ENCODE measurements around the gene XYLT2.
"Not testable (repeated sequence)": the region's sequence is repeated elsewhere in the genome, so short reads cannot be mapped to it uniquely, and the experiment has no call there.

Gene XYLT2

DNA sequence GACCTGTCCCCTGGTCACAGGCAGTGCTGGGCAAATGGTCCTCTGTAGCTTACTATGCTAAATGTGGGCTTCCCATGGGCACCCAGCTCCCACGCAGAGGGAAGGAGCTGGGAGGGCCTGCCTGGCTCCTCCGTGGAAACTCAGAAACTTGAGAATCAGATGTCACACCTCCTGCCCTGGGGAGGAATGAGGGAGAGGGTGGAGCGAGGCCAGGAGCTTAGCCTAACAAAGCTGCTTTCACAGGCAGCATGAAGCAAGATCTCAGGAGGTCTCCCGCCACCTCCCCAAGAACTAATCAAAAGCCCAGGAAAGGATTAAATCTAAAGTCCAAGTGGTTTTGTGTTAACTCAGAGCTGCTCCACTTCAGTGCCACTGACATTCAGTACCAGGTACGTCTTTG, 33.6 kb upstream of the XYLT2 start:
- no peaks in the 10 kb centered on the region for H3K9me3 Mint-ChIP-seq
- H3K27ac Mint-ChIP-seq, result no peak overlapping the region
- no peaks in the 10 kb centered on the region for H3K36me3 Mint-ChIP-seq (ENCODE audit: low read depth)
- ATAC-seq (no peak), DNase-seq (no peak)
- H3K4me3 Mint-ChIP-seq, result no peak overlapping the region
- peaks cover 26% of the 10 kb centered on the region for H3K27me3 Mint-ChIP-seq
- H3K4me1 Mint-ChIP-seq, result peaks cover 42% of the 10 kb centered on the region

DNA sequence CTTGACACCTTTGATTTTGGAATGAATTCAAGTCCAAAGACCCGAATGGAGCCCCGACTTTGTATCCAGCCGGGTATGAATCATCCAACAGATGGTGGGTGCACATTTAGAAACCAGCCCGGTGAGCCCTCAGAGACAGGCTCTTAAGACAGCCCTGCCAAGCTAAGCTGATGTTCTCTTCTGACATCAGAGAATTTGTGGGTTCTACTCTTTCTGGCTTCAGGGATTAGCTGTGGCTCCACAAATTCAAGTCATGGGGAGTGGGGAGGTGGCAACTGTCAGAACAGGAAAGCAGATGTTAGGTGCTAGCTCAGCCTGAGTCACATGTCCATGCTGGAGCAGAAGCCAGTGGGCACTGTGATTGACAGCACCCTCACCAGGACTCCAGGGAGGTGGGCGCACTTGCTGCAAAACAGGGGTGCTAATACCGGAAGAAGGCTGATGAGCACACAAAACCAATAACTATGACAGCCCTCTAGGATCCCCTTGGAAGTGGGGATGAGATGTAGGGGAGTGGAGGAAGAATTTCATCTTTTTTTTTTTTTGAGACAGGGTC, 31.4 kb upstream of the XYLT2 start:
- H3K27ac Mint-ChIP-seq, result no peak overlapping the region
- no peaks in the 10 kb centered on the region for H3K36me3 Mint-ChIP-seq (ENCODE audit: low read depth)
- H3K4me3 Mint-ChIP-seq, result no peak overlapping the region

DNA sequence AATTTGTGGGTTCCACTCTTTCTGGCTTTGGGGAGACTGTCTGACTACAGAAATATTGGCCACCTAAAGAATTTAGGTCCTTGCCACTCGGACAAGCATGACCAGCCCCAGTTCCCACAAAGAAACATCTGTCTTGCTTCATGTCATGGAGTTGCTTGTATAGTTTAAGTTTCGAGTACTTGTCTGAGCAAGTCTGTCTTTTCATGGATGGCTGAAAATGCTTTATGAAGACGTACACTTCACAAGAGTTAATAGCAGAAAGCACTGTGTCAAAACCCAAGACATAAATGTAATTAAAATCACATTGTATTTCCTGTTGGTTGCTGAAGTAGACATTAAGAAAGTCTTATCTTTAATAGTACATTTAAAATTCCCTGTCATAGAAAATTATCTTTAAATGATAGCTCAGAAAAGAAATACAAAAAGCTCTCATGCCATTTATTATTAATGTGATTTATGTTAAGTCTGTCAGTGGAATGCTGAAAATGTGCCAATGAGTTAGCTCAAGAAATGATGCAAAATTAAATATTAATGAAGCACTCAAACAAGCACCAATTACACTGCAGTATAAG, 29.8 kb upstream of the XYLT2 start:
- no peak for ATAC-seq
- H3K9me3 Mint-ChIP-seq, result no peaks in the 10 kb centered on the region

More for the DNA sequence above, 31.4 kb upstream of the XYLT2 start:
- Mint-ChIP-seq H3K9me3 (no peaks in the 10 kb centered on the region), H3K4me1 (peaks cover 23% of the 10 kb centered on the region), H3K27me3 (peaks cover 19% of the 10 kb centered on the region)
- ATAC-seq, result no peak
- DNase-seq, result no peak

DNA sequence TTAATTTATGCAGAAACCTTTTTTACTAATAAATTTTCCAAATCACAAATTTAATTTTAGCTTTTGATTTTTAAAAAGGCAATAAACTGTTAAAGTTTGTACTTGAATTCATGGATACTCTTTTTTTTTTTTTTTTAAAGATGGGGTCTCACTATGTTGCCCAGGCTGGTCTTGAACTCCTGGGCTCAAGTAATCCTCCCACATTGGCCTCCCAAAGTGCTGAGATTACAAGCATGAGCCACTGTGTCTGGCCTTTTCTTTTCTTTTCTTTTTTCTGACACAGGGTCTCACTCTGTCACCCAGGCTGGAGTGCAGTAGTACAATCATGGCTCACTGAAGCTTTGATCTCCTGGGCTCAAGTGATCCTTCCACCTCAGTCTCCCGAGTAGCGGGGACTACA, 29.3 kb upstream of the XYLT2 start:
- not testable (repeated sequence) for H3K36me3 Mint-ChIP-seq (ENCODE audit: low read depth); H3K9me3 Mint-ChIP-seq; H3K4me1 Mint-ChIP-seq; DNase-seq; H3K27ac Mint-ChIP-seq; ATAC-seq; H3K4me3 Mint-ChIP-seq
- peaks cover 17% of the 10 kb centered on the region for H3K27me3 Mint-ChIP-seq

More for the DNA sequence above, 29.8 kb upstream of the XYLT2 start:
- no peak for DNase-seq
- H3K4me1 Mint-ChIP-seq, result peaks cover 7% of the 10 kb centered on the region
- no peak overlapping the region for H3K4me3 Mint-ChIP-seq
- H3K27me3 Mint-ChIP-seq, result peaks cover 17% of the 10 kb centered on the region
- no peaks in the 10 kb centered on the region for H3K36me3 Mint-ChIP-seq (ENCODE audit: low read depth)
- H3K27ac Mint-ChIP-seq, result no peak overlapping the region

DNA sequence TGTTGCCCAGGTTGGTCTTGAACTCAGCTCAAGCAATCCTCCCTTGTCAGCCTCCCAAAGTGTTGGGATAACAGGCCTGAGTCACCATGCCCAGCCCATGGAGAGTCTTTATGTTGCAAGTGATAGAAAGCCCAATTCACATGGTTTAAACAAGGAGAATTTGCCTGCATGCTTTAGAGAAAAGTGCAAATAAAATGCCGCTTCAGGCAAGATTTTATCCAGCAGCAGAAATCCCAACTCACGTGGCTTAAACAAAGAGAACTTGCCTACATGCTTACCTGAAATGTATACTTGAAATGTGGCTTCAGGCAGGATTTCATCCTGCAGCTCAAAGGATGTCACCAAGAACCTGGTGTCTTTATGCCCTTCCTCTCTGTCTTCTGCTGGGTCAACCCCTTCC, 28.8 kb upstream of the XYLT2 start:
- H3K27me3 Mint-ChIP-seq, result peaks cover 17% of the 10 kb centered on the region

DNA sequence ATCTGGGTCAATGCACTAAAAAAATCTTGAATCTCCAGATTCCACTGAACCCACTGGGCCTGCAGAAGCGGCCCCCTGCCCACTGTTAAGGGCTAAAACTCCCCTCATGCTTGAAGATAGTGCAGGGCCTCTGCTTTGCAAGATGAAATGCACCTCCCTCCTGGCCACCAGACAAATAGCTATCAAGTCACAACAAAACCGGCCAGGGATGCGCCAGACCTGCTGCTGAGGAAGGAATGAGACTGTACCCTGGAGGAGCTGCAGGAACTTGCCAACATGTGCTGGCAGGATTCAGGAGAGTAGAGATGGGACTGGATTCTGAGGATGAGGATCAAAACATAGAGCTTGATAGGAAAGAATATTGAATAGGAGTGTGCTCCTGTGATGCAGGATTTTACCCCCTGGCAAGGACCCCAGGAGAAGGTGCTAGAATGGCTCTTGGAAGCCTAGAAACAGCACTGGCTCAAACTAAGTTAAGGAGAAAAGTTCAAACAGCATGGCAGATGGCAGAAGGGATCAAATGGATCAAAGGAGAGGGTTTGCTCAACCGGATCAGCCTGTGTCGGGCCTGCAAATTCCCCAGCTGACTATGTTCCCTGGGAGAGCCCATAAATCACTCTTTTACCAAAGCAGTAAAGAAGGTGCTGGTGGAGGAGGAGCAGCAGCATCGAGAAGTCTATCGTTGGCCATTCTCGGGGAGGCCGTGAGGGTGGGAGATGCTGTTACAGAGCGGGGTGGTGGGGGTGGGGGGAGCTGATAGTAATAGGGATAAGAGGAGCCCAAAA, 27.2 kb upstream of the XYLT2 start:
- DNase-seq, result no peak
- Mint-ChIP-seq H3K27me3 (peaks cover 6% of the 10 kb centered on the region), H3K4me1 (no peaks in the 10 kb centered on the region), H3K9me3 (no peaks in the 10 kb centered on the region), H3K36me3 (ENCODE audit: low read depth) (no peaks in the 10 kb centered on the region), H3K27ac (no peak overlapping the region), H3K4me3 (no peak overlapping the region)
- no peak for ATAC-seq

More for the DNA sequence above, 28.8 kb upstream of the XYLT2 start:
- H3K27ac Mint-ChIP-seq, result no peak overlapping the region
- H3K36me3 Mint-ChIP-seq (ENCODE audit: low read depth), result no peaks in the 10 kb centered on the region
- no peak for ATAC-seq
- no peaks in the 10 kb centered on the region for H3K9me3 Mint-ChIP-seq
- H3K4me3 Mint-ChIP-seq, result no peak overlapping the region
- DNase-seq, result no peak
- H3K4me1 Mint-ChIP-seq, result no peaks in the 10 kb centered on the region

DNA sequence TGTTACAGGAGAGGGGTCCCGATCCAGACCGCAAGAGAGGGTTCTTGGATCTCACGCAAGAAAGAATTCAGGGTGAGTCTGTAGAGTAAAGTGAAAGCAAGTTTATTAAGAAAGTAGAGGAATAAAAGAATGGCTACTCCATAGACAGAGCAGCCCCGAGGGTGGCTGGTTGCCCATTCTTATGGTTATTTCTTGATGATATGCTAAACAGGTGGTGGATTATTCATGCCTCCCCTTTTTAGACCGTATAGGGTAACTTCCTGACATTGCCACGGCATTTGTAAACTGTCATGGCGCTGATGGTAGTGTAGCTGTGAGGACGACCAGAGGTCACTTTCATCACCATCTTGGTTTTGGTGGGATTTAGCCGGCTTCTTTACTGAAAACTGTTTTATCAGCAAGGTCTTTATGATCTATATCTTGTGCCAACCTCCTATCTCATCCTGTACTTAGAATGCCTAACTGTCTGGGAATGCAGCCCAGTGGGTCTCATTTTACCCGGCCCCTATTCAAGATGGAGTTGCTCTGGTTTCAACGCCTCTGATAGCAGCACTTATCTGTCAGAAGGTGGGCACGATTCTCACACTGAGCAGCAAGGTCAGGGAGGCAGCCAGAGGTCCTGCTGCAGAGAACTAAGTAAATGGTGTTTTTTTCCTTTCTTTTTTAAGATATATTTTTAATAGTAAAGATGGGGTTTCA, 26.5 kb upstream of the XYLT2 start:
- no peak for DNase-seq
- H3K36me3 Mint-ChIP-seq (ENCODE audit: low read depth), result no peaks in the 10 kb centered on the region
- peaks cover 3% of the 10 kb centered on the region for H3K27me3 Mint-ChIP-seq
- H3K4me1 Mint-ChIP-seq, result no peaks in the 10 kb centered on the region
- no peak overlapping the region for H3K4me3 Mint-ChIP-seq
- ATAC-seq, result no peak
- no peaks in the 10 kb centered on the region for H3K9me3 Mint-ChIP-seq
- H3K27ac Mint-ChIP-seq, result no peak overlapping the region

DNA sequence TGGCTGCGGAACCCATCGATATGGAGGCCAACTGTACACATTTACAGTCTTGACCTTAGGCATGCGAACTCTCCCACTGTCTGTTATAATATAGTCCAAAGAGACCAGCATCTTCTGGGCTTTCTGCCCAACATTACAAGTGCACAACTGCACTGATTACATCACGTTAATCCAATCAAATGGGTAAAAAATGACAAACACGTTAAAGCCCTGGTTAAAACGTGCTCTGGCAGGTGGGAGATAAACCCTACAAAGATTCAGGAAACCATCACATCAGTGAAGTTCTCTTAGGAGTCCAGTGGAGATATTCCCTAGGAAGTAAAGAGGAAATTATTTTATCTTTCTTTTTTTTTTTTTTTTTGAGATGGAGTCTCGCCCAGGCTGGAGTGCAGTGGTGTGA, 23.7 kb upstream of the XYLT2 start:
- DNase-seq, result no peak
- H3K27ac Mint-ChIP-seq, result no peak overlapping the region
- peaks cover 4% of the 10 kb centered on the region for H3K4me1 Mint-ChIP-seq
- no peak for ATAC-seq
- H3K36me3 Mint-ChIP-seq (ENCODE audit: low read depth), result no peaks in the 10 kb centered on the region
- no peaks in the 10 kb centered on the region for H3K27me3 Mint-ChIP-seq
- no peak overlapping the region for H3K4me3 Mint-ChIP-seq
- no peaks in the 10 kb centered on the region for H3K9me3 Mint-ChIP-seq

DNA sequence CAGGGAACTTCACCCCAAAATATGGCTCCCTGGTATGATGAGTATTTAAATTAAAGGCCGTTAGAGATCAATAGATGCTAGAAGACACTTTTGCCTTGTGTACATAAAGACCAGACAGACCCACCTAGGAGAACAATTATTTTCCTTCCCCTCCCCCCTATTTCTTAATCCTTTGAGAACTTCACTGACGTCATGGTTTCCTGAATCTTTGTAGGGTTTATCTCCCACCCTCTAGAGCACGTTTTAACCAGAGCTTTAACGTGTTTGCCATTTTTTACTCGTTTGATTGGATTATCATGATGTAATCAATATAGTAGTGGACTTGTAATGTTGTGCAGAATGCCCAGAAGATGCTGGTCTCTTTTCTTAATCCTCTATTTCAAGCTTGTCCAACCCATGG, 22.9 kb upstream of the XYLT2 start:
- H3K4me1 Mint-ChIP-seq, result peaks cover 4% of the 10 kb centered on the region
- no peak overlapping the region for H3K4me3 Mint-ChIP-seq
- no peak for DNase-seq
- H3K27ac Mint-ChIP-seq, result no peak overlapping the region
- no peak for ATAC-seq
- no peaks in the 10 kb centered on the region for H3K27me3 Mint-ChIP-seq
- H3K36me3 Mint-ChIP-seq (ENCODE audit: low read depth), result no peaks in the 10 kb centered on the region
- H3K9me3 Mint-ChIP-seq, result no peaks in the 10 kb centered on the region

DNA sequence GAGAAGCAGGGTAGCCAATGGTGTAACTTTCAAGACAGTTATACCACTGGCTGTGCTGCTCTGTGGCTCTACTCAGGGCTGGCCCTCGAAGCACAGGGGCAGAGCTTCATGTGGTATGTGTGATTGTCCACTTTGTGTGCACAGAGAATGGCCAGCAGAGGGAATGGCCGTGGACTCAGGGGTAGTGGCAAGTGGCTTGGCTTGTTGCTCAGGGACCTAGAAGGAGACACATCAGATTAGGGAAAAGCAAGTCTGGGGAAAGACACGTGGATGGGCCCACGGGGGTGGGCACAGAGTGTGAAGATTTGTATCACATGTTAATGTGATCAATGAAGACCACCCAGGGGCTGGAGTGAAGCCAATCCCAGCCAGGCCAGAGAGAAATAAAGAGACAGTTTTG, 20.0 kb upstream of the XYLT2 start:
- Mint-ChIP-seq H3K4me3 (no peak overlapping the region), H3K27ac (no peak overlapping the region), H3K4me1 (peaks cover 4% of the 10 kb centered on the region), H3K36me3 (ENCODE audit: low read depth) (no peaks in the 10 kb centered on the region), H3K27me3 (peaks cover 3% of the 10 kb centered on the region), H3K9me3 (no peaks in the 10 kb centered on the region)
- ATAC-seq (no peak), DNase-seq (no peak)

DNA sequence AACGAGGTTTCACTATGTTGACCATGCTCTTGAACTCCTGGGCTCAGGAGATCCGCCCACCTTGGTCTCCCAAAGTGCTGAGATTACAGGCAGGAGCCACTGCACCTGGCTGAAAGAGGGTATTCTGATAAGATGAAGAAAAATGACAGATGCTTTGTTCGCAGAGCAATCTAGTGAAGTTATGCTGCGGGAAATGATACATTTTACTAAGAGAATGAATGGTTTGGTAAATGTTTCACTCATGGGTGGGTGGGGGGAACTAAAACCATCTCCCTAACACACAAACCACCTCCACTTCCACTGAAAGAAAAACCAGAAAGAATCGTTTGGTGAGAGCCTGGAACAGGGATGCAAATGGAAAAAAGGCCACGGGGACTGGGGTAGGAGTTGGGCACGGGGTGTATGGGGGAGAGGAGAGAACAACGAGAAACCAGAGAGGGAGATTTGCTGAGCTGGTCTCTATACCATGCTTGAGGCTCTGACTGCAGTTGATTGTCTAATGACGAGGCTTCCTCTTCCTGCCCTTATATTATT, 19.0 kb upstream of the XYLT2 start:
- Mint-ChIP-seq H3K27me3 (peaks cover 3% of the 10 kb centered on the region), H3K36me3 (ENCODE audit: low read depth) (no peaks in the 10 kb centered on the region), H3K4me1 (peaks cover 6% of the 10 kb centered on the region), H3K4me3 (no peak overlapping the region), H3K27ac (no peak overlapping the region), H3K9me3 (no peaks in the 10 kb centered on the region)
- DNase-seq (no peak), ATAC-seq (no peak)

DNA sequence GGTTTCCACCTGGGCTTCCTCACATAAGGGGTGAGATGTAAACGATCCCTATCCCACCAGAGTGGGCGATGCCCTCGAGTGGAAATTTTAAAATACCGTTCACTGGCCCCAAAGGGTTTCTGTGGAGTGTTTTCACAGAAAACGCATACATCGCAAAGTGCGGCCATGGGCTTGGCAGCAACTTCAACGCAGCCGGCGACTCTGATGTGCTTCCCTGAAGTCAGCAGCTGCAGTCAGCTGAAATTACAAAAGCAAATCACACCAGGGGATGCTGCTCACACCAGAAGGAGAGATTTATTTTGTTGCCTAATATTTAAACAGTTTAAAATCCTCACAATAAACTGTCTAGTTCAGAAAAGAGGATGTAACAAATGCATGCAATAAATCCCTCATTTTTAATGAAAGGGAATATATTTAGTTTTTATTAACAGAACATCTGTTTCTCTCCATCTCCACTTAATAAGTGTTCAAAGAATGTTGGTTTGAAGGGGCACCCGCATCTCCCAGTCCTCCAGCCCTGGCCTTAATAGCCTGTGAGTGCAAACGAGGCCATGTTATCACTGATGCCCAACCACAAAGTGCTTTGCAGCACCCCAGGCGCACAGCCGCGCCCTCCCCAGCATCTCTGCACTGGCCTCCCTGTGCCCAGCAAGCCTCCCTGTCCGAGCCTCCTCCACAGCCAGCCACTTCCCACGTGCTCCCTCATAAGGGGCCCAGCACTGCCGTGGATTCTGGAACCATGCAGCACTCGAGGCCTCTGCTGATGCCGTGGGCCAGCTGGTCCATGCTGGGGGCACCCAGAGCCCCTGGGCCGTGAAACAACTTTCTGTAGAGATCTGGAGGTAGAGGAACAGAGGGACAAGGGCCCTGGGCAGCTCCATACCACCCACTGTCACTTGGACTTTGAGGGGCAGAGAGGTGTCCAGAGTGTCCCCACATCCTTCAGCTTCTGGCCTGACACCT, 17.3 kb upstream of the XYLT2 start:
- Mint-ChIP-seq H3K36me3 (ENCODE audit: low read depth) (no peaks in the 10 kb centered on the region), H3K9me3 (no peaks in the 10 kb centered on the region), H3K4me1 (peaks cover 9% of the 10 kb centered on the region), H3K27ac (no peak overlapping the region), H3K4me3 (no peak overlapping the region), H3K27me3 (peaks cover 5% of the 10 kb centered on the region)
- no peak for ATAC-seq
- DNase-seq, result no peak

DNA sequence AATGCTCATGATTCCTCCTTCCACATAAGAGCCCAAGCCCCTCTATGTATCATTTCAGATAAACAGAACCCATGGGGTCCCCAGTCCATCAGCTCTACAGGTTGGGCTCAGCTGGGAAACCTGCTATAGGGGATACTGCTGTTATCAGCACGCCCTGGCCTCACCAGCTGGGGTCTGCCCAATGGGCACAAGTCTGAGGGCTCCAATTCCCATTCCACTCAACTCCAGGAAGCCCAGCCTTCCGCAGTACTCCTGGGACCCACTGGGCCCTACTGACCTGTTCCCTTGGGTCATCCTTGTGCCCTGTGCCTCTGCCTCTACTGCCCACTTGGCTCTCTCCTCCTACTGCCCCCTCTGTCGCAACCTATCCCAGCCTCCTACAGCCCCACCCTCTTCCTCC, 16.2 kb upstream of the XYLT2 start:
- ATAC-seq (no peak), DNase-seq (no peak)
- Mint-ChIP-seq H3K4me1 (peaks cover 11% of the 10 kb centered on the region), H3K36me3 (ENCODE audit: low read depth) (no peaks in the 10 kb centered on the region), H3K9me3 (no peaks in the 10 kb centered on the region), H3K27me3 (peaks cover 8% of the 10 kb centered on the region), H3K4me3 (no peak overlapping the region), H3K27ac (no peak overlapping the region)

Data from activated naive CD8-positive, alpha-beta T cell treated with anti-CD3 and anti-CD28 coated beads, Interleukin-2, amount 50 U/mL, for 24 hours (primary cell).